Erythroblast (primary cell): ENCODE data around the gene BLMH.

Experiments used
- DNase-seq, 2 experiments: peaks; one replicate each; lab custom pipeline; 2025; lab: John Stamatoyannopoulos, UW
- GATA1 ChIP-seq: IDR thresholded peaks from 2 replicates; pipeline ENCODE4 v1.6.1; 2011; ENCODE audit warnings: low read depth, mild to moderate bottlenecking, control low read depth, low read length, moderate library complexity
- POLR2A ChIP-seq: IDR thresholded peaks from 2 replicates; pipeline ENCODE4 v1.6.1; 2011; ENCODE audit warnings: mild to moderate bottlenecking, low read length

The BLMH gene

GRCh38 chr17:30224419-30224960 is 67.3 kb downstream of the BLMH start:
- TF ChIP-seq POLR2A (no peak), GATA1 (no peak)

GRCh38 chr17:30222721-30223175 is 69.0 kb downstream of the BLMH start:
- TF ChIP-seq POLR2A: no peak
- TF ChIP-seq GATA1: no peak
- no peak for DNase-seq

More at GRCh38 chr17:30224419-30224960, 67.3 kb downstream of the BLMH start:
- no peak for DNase-seq

DNA sequence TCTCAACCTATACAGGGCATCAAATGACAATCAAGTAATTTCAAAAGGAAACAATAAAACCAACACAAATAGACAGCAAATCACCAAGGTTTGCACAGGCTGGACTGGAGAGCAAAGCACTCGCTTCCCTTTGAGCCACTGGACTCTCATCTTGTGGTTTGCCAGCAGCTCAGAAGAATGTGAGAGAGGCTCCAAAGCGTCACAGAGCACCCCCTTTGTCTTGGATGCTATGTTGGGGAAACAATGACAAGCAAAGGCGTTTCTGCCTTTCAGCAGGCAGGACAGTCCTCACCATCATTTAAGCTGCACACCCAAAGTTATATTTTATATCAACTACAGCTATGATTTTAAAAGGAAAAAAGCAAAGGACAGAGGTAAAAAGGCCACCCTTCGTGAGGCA is 69.5 kb downstream of the BLMH start:
- TF ChIP-seq POLR2A: no peak
- TF ChIP-seq GATA1: no peak
- DNase-seq: no peak

DNA sequence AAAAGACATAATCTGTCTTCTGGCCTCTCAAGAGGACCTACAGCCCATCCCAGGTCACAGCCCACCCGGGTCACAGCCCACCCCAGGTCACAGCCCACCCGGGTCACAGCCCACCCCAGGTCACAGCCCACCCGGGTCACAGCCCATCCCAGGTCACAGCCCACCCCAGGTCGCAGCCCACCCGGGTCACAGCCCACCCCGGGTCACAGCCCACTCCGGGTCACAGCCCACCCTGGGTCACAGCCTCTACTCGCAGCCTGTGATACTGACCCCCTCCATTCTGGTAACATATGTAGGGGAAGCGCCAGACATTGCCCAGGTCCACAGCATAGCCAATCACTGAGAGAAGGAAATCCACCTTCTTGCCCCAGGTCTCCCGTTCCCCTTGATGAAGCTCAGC is 70.4 kb downstream of the BLMH start:
- no peak for TF ChIP-seq POLR2A
- no peak for TF ChIP-seq GATA1
- no peak for DNase-seq

DNA sequence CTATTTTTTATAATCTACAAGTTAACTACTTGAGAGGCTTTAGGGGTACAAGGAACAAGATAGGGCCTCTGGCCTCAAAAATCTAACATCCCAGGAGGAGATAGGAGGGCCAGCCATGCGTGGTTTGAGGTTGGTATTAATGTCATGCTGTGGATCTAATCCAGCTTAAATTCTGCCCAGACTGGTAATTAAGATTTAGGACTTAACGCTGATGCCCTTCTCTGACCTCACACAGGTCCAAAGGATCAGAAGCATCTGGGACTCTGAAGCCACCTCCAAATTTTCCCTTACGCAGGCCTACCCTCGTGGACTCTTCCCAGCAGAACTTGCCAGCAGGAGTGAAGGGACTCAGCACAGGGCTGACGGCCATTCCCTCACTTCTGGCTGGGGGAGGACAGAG is 71.3 kb downstream of the BLMH start:
- TF ChIP-seq POLR2A: no peak
- TF ChIP-seq GATA1: no peak
- DNase-seq: no peak

DNA sequence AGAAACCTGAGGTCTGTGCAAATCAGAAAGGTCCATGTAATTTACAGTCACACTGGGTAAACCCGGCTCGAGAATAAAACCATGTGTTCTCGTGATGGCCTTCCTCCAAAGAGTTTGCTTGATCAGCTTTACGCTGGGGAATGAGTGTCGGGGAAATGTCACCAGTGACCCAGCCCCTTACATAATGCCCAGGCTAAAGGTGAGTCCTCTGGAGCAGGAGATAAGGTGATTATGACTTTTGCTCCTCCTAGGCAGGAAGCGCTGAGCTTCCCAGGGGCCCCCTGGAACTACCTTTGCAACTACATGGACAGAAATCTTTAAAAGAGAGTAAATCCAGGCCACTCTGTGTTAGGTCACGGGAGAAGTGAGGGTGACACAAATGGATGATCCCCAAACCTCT is 71.9 kb downstream of the BLMH start:
- DNase-seq: no peak
- TF ChIP-seq POLR2A (no peak), GATA1 (no peak)

DNA sequence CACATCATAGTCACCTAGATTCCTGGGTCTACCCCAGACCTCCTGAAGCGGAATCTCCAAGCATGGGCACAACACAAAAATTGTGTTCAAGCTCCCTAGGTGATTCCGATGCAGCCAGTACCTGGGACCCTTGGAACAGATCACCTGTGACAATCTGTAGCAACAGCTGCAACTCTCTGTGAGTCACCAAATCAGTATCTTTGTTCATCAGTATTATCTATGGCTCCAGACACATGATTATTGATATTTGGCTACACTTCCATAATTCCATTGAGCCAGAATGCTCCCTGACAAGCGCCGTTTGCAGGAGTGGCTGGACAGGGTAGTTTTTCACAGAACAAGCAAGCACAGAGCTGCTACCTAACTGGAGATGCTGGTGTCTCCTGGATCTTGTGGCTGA is 72.4 kb downstream of the BLMH start:
- TF ChIP-seq POLR2A (no peak), GATA1 (no peak)
- DNase-seq: no peak

DNA sequence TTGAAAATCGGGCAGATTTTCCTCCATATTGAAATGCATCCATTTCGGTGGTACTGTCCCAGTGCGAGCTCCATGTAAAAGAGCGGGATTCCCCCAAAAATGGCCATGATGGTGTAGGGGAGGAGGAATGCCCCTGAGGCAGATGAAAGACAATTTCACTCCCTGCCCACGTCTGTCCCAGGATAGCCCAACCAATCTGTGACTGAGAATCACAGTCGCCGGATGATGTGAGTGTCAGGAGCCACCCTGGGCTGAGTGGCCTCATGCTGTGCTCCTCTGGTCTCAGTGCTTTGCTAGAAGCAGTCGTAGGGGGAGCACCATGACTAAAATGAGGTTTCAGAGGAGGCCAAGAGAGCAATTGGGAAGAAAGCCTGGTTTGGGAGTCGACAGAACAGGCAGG is 72.9 kb downstream of the BLMH start:
- TF ChIP-seq GATA1 (no peak), POLR2A (no peak)
- DNase-seq: no peak

DNA sequence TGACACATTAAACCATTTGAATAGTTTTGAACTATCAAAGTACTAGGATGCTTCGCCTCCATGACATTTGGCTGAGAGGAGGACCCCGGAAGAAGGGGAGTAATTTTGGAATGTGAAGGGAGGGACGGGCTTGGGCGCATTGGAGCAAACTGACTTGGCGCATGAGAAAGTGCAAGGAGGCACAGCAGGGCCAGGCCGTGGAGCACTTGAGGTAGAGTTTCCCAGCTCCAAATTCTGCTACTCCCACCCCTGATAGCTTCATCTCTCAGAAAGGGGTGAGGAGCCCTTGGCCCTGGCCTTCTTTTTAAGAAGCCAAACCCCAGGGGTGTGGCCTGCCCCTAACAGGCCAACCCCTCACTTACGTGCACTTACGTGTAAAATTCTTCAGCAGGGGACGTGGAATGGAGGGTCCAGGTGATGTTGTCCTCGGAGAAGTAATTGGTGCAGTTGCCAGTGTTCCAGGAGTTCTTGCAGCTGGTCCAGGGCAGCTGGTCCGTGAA is 73.9 kb downstream of the BLMH start:
- no peak for DNase-seq
- TF ChIP-seq POLR2A: no peak

GRCh38 chr17:30217054-30217453 is 74.7 kb downstream of the BLMH start:
- no peak for TF ChIP-seq GATA1
- TF ChIP-seq POLR2A: no peak
- no peak for DNase-seq

GRCh38 chr17:30212750-30213149 is 79.0 kb downstream of the BLMH start:
- DNase-seq: no peak
- TF ChIP-seq GATA1: no peak
- no peak for TF ChIP-seq POLR2A

DNA sequence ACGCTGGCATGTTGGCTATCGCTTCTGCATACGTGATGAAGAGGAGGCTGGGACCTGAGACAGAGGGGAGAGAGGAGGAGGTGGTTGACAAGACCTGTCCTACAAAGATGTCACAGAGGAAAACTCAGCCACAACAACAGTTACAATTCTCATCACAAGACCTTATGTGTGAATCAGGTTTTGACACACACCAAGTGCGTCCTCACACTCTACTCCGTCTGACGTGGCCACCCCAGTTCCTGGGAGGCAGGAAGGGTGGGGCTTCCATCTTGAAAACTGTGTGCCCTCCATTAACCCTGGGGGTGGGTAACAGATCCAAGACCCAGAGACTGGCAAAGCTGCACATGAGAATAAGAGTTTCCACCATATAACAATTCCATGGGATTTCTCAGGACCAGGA is 80.4 kb downstream of the BLMH start:
- TF ChIP-seq POLR2A: no peak
- TF ChIP-seq GATA1: no peak
- no peak for DNase-seq

- TF ChIP-seq GATA1 (no peak), POLR2A (no peak)
- no peak for DNase-seq
Measured at GRCh38 chr17:30210901-30211300, 80.8 kb downstream of the BLMH start.

DNA sequence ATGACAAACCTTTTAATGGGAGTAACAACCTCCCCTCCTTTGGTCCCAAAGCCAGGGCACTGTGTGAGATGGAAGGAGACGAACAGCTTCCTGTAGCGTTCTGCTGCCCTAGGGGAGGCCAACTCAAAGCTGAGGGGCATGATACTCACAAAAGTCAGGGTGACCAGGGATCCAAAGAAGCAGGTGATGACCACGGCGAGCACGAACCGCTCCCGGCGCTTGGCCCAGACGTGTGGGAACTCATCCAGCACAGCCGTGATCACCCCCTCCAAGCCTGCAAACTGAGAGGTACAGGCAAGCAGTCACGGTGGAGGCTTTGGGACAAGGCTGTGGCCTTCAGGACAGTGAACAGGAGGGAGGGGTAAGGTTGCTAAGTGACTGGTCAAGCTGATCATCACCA is 81.4 kb downstream of the BLMH start:
- DNase-seq: no peak

DNA sequence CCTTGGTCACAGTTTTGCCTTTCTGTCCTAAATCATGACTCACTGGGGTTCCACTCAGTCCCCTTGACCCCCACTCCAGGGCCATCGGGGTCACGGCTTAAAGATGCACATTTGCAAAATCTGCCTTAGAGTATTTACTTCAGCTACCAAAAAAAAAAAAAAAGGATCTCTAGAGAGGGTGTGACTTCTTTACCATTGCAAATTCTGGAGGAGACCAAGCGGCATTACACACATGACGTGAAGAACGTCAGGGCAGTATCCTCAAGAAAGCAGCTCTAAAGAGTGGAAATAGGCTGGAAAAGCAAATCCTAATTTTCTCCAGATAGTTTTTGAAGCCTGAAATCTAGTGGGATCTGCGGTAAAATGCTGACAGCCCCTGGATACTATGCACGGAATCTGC is 81.8 kb downstream of the BLMH start:
- TF ChIP-seq GATA1: no peak
- TF ChIP-seq POLR2A: no peak
- no peak for DNase-seq

More for the DNA sequence above, 81.4 kb downstream of the BLMH start:
- TF ChIP-seq GATA1: no peak
- TF ChIP-seq POLR2A: no peak
